Stomach (tissue), 4 donors: ENCODE results near the gene ZMIZ1.

Source experiments
- EP300 ChIP-seq: sonication (generic); formaldehyde crosslinking; IDR thresholded peaks from one replicate; pipeline ENCODE4 v1.6.1; 2017; ENCODE audit warnings: antibody characterized with exemption
- POLR2A ChIP-seq, 4 donors: fragments of 450-650 bp; IDR thresholded peaks; one replicate each; pipeline ENCODE4 v1.6.1; 2016; ENCODE audit warnings: antibody characterized with exemption in 4 of 4, control low read depth in 2 of 4, mild to moderate bottlenecking in 1 of 4, moderate library complexity in 1 of 4
- POLR2AphosphoS5 ChIP-seq, 3 donors: sonication (generic); formaldehyde crosslinking; IDR thresholded peaks; one replicate each; pipeline ENCODE4 v1.6.1; 2016; ENCODE audit warnings: antibody characterized with exemption in 3 of 3
- TF ChIP-seq, protein P1 (sequence below), 7 experiments: fragments of 450-650 bp in 4 of 7; fragments of 200-600 bp in 3 of 7; sonication (generic) in 3 of 7; IDR thresholded peaks; one replicate each; pipeline ENCODE4 v1.5.1; 2016 to 2019; ENCODE audit warnings: antibody characterized with exemption in 7 of 7, control low read depth in 2 of 7, mild to moderate bottlenecking in 1 of 7

DNA sequence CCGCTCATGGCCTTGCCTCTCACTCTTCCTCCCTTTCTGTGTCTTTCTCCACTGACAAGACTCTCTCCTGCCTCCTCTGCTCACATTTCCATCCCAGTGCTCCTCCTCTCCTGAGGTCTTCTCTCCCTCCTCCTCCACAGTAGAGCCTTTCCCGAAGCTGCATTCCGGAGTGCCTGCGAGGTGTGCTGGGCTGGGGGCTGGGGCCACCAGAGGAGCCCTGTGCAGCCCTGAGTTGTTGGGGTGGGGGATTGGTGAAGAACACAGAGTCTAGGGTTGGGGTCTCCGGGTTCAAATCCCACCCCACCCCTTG is 76.4 kb downstream of the ZMIZ1 start:
- TF ChIP-seq, protein P1, sequence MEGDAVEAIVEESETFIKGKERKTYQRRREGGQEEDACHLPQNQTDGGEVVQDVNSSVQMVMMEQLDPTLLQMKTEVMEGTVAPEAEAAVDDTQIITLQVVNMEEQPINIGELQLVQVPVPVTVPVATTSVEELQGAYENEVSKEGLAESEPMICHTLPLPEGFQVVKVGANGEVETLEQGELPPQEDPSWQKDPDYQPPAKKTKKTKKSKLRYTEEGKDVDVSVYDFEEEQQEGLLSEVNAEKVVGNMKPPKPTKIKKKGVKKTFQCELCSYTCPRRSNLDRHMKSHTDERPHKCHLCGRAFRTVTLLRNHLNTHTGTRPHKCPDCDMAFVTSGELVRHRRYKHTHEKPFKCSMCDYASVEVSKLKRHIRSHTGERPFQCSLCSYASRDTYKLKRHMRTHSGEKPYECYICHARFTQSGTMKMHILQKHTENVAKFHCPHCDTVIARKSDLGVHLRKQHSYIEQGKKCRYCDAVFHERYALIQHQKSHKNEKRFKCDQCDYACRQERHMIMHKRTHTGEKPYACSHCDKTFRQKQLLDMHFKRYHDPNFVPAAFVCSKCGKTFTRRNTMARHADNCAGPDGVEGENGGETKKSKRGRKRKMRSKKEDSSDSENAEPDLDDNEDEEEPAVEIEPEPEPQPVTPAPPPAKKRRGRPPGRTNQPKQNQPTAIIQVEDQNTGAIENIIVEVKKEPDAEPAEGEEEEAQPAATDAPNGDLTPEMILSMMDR (IDR thresholded peaks at IDR 0.05), result no peak
- TF ChIP-seq EP300, result no peak
- no peak for TF ChIP-seq POLR2A (IDR thresholded peaks at IDR 0.05)
- no peak for TF ChIP-seq POLR2AphosphoS5 (IDR thresholded peaks at IDR 0.05)
